ENCODE data around the gene TMEM37. TPM values are rescaled to one million over a fixed set of nuclear protein-coding genes. Genes with fewer than 3 reads are reported as not detected.

Gene TMEM37
- total RNA-seq, 2 donors from 2014 or later: 12.0 to 16.2 TPM

- H3K27ac ChIP-seq (ENCODE audit: low read depth, low read length): no peak overlapping the region
- H3K36me3 ChIP-seq (ENCODE audit: control insufficient read depth, insufficient read depth, low read length): no peaks in the 10 kb centered on the region
- Mint-ChIP-seq H3K27ac (no peak overlapping the region), H3K27me3 (ENCODE audit: insufficient read depth) (peaks cover 2% of the 10 kb centered on the region), H3K4me1 (peaks cover 25% of the 10 kb centered on the region), H3K9me3 (no peaks in the 10 kb centered on the region), H3K4me3 (no peak overlapping the region), H3K36me3 (ENCODE audit: low read depth) (peaks cover under 1% of the 10 kb centered on the region)
- no peaks in the 10 kb centered on the region for H3K27me3 ChIP-seq (ENCODE audit: control insufficient read depth, insufficient read depth, low read length, poor library complexity, severe bottlenecking)
- no peaks in the 10 kb centered on the region for H3K9me3 ChIP-seq (ENCODE audit: control insufficient read depth, low read length)
- H3K9ac ChIP-seq (ENCODE audit: extremely low read depth, low read length, poor library complexity, severe bottlenecking): no peak overlapping the region
- no peaks in the 10 kb centered on the region for H3K4me1 ChIP-seq (ENCODE audit: control insufficient read depth, insufficient read depth, low read length)
- DNase-seq: peak; percentile 45
- TF ChIP-seq CTCF (conservative IDR thresholded peaks at IDR 0.05): no peak
- no peak overlapping the region for H3K4me3 ChIP-seq (ENCODE audit: low read length)
- 89 to 100% methylated on average over 6 to 7 of the region's 7 CpGs for WGBS, 2 experiments (ENCODE audit: insufficient coverage in 1 of 2, insufficient read length in 1 of 2)
These were observed 10.6 kb downstream of the TMEM37 start for GRCh38 chr2:119442226-119442619.

- H3K9ac ChIP-seq (ENCODE audit: extremely low read depth, low read length, poor library complexity, severe bottlenecking): no peak overlapping the region
- H3K27ac ChIP-seq (ENCODE audit: low read depth, low read length): no peak overlapping the region
- H3K9me3 Mint-ChIP-seq: no peaks in the 10 kb centered on the region
- no peak overlapping the region for H3K27ac Mint-ChIP-seq
- peaks cover 2% of the 10 kb centered on the region for H3K27me3 Mint-ChIP-seq (ENCODE audit: insufficient read depth)
- TF ChIP-seq CTCF (conservative IDR thresholded peaks at IDR 0.05): no peak
- H3K4me3 Mint-ChIP-seq: no peak overlapping the region
- 95 to 100% methylated on average over 2 to 11 of the region's 11 CpGs for WGBS, 2 experiments (ENCODE audit: insufficient coverage in 1 of 2, insufficient read length in 1 of 2)
- H3K4me1 Mint-ChIP-seq: peaks cover 23% of the 10 kb centered on the region
- H3K9me3 ChIP-seq (ENCODE audit: control insufficient read depth, low read length): no peaks in the 10 kb centered on the region
- DNase-seq: no peak
- no peaks in the 10 kb centered on the region for H3K36me3 ChIP-seq (ENCODE audit: control insufficient read depth, insufficient read depth, low read length)
- no peaks in the 10 kb centered on the region for H3K4me1 ChIP-seq (ENCODE audit: control insufficient read depth, insufficient read depth, low read length)
- no peaks in the 10 kb centered on the region for H3K27me3 ChIP-seq (ENCODE audit: control insufficient read depth, insufficient read depth, low read length, poor library complexity, severe bottlenecking)
- H3K4me3 ChIP-seq (ENCODE audit: low read length): no peak overlapping the region
- H3K36me3 Mint-ChIP-seq (ENCODE audit: low read depth): no peaks in the 10 kb centered on the region
These were observed 11.2 kb downstream of the TMEM37 start for GRCh38 chr2:119442850-119443249.

GRCh38 chr2:119446037-119446436, 14.4 kb downstream of the TMEM37 start:
- Histone ChIP-seq H3K27ac (ENCODE audit: low read depth, low read length) (no peak overlapping the region), H3K9me3 (ENCODE audit: control insufficient read depth, low read length) (no peaks in the 10 kb centered on the region), H3K4me1 (ENCODE audit: control insufficient read depth, insufficient read depth, low read length) (no peaks in the 10 kb centered on the region), H3K27me3 (ENCODE audit: control insufficient read depth, insufficient read depth, low read length, poor library complexity, severe bottlenecking) (no peaks in the 10 kb centered on the region), H3K9ac (ENCODE audit: extremely low read depth, low read length, poor library complexity, severe bottlenecking) (no peak overlapping the region), H3K36me3 (ENCODE audit: control insufficient read depth, insufficient read depth, low read length) (no peaks in the 10 kb centered on the region), H3K4me3 (ENCODE audit: low read length) (no peak overlapping the region)
- WGBS, 2 experiments (ENCODE audit: insufficient coverage in 1 of 2, insufficient read length in 1 of 2): 85 to 90% methylated on average over 5 to 9 of the region's 9 CpGs
- no peak for TF ChIP-seq CTCF (conservative IDR thresholded peaks at IDR 0.05)
- H3K4me3 Mint-ChIP-seq: no peak overlapping the region
- peaks cover 10% of the 10 kb centered on the region for H3K4me1 Mint-ChIP-seq
- no peaks in the 10 kb centered on the region for H3K36me3 Mint-ChIP-seq (ENCODE audit: low read depth)
- H3K27me3 Mint-ChIP-seq (ENCODE audit: insufficient read depth): peaks cover 4% of the 10 kb centered on the region
- no peak for DNase-seq
- no peaks in the 10 kb centered on the region for H3K9me3 Mint-ChIP-seq
- no peak overlapping the region for H3K27ac Mint-ChIP-seq

All from endodermal cell (in vitro differentiated cells).